ENCODE data around the gene WEE2.

Gene WEE2

GRCh38 chr7:141702047-141702567 is 6.0 kb upstream of the WEE2 start, which contains the start of gene DENND11:
TSS of gene DENND11 (minus strand) at chr7:141702166. CDS start at chr7:141702153, 13 bp downstream.
- no peak for TF ChIP-seq CTCF (IDR thresholded peaks at IDR 0.05; ENCODE audit: control insufficient read depth, insufficient read depth, low read depth, low read length, missing control alignments)
- peak within 1 kb of the TSS; percentile 69 for H3K4me3 ChIP-seq (ENCODE audit: control insufficient read depth, low read depth, low read length)
- no peak for DNase-seq (ENCODE audit: low read depth)

- no peak for TF ChIP-seq CTCF (IDR thresholded peaks at IDR 0.05; ENCODE audit: control insufficient read depth, insufficient read depth, low read depth, low read length, missing control alignments)
- no peak for DNase-seq (ENCODE audit: low read depth)
- H3K4me3 ChIP-seq (ENCODE audit: control insufficient read depth, low read depth, low read length): no peak overlapping the region
Measured at GRCh38 chr7:141702892-141703291, 5.3 kb upstream of the WEE2 start.

GRCh38 chr7:141704112-141704511 is 4.0 kb upstream of the WEE2 start:
- DNase-seq (ENCODE audit: low read depth): no peak
- TF ChIP-seq CTCF (IDR thresholded peaks at IDR 0.05; ENCODE audit: control insufficient read depth, insufficient read depth, low read depth, low read length, missing control alignments): no peak
- H3K4me3 ChIP-seq (ENCODE audit: control insufficient read depth, low read depth, low read length): no peak overlapping the region

GRCh38 chr7:141704741-141705140 is 3.4 kb upstream of the WEE2 start:
- no peak overlapping the region for H3K4me3 ChIP-seq (ENCODE audit: control insufficient read depth, low read depth, low read length)
- TF ChIP-seq CTCF (IDR thresholded peaks at IDR 0.05; ENCODE audit: control insufficient read depth, insufficient read depth, low read depth, low read length, missing control alignments): no peak
- no peak for DNase-seq (ENCODE audit: low read depth)

GRCh38 chr7:141706239-141707064 is 1.7 kb upstream of the WEE2 start:
- no peak for TF ChIP-seq CTCF (IDR thresholded peaks at IDR 0.05; ENCODE audit: control insufficient read depth, insufficient read depth, low read depth, low read length, missing control alignments)
- no peak overlapping the region for H3K4me3 ChIP-seq (ENCODE audit: control insufficient read depth, low read depth, low read length)
- no peak for DNase-seq (ENCODE audit: low read depth)

GRCh38 chr7:141709318-141709717 is 1.2 kb downstream of the WEE2 start:
- DNase-seq (ENCODE audit: low read depth): no peak

More at GRCh38 chr7:141709318-141709717, 1.2 kb downstream of the WEE2 start:
- H3K4me3 ChIP-seq (ENCODE audit: control insufficient read depth, low read depth, low read length): no peak overlapping the region
- TF ChIP-seq CTCF (IDR thresholded peaks at IDR 0.05; ENCODE audit: control insufficient read depth, insufficient read depth, low read depth, low read length, missing control alignments): no peak

Data from AG09309 (cell line).